NCI-H345 (cell line): ENCODE measurements around the gene SEC24C.
"Not testable (repeated sequence)": the region's sequence is repeated elsewhere in the genome, so short reads cannot be mapped to it uniquely, and the experiment has no call there.

Source experiments
- DNase-seq: peaks from one replicate; lab custom pipeline; 2025; lab: John Stamatoyannopoulos, UW

SEC24C gene, protein sequence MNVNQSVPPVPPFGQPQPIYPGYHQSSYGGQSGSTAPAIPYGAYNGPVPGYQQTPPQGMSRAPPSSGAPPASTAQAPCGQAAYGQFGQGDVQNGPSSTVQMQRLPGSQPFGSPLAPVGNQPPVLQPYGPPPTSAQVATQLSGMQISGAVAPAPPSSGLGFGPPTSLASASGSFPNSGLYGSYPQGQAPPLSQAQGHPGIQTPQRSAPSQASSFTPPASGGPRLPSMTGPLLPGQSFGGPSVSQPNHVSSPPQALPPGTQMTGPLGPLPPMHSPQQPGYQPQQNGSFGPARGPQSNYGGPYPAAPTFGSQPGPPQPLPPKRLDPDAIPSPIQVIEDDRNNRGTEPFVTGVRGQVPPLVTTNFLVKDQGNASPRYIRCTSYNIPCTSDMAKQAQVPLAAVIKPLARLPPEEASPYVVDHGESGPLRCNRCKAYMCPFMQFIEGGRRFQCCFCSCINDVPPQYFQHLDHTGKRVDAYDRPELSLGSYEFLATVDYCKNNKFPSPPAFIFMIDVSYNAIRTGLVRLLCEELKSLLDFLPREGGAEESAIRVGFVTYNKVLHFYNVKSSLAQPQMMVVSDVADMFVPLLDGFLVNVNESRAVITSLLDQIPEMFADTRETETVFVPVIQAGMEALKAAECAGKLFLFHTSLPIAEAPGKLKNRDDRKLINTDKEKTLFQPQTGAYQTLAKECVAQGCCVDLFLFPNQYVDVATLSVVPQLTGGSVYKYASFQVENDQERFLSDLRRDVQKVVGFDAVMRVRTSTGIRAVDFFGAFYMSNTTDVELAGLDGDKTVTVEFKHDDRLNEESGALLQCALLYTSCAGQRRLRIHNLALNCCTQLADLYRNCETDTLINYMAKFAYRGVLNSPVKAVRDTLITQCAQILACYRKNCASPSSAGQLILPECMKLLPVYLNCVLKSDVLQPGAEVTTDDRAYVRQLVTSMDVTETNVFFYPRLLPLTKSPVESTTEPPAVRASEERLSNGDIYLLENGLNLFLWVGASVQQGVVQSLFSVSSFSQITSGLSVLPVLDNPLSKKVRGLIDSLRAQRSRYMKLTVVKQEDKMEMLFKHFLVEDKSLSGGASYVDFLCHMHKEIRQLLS

DNA sequence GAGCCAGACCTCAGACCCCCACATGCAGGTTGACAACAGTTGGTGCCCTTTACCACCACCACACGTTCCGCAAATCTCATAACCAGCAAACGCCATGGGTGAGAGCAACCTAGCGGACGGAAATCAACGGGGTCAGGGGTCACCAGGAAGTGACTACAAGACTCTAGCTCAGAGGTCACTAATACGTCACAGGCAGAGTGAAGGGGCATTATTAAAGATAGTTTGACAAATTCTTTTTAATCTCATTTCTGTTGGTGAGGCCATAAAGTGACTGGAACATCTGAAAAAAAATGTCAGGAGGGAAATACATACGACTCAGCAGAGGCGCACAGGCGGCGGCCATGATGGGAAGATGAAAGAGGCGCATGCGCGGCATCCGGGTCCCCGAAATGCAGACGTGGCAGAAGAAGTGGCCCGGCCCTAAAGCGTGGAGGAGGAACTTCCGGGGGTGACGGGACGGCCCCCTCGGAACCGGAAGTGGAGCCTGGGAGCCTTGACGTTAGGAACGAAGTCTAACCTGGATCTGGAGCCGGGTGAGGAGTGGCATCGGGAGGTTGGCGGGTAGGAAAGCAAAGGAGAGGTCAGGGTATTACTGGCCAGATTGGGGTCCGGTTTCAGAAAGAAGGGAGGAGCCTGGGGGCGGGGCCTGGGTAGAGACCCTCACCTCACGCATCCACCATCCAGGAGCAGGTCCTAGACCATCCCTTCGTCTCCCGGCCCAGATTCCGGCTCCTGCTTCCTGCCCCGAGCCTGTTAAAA is at the start of gene SEC24C:
Gene SEC24C, plus strand, starts transcription at position 468 of the 759 bp plus-strand sequence. CDS start 2,461 bp downstream, outside the sequence.
- peak; percentile 93 for DNase-seq

DNA sequence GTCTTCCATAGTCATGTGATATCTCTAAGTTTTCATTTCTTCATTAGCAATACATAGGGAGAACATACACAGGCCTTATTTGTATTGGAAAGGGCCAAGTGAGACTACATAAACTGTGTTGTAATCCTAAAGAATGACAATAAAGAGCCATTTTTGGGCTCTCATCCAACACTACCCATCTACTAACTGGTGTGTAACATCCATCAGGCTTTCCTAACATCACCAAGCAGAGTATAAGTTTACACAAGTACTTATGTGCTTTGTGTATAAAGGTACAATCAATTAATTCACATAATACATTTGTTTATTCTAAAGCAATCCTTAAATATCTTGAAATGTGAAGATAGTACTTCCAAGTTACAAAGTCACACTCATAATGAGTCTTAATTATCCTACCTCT is 48.9 kb upstream of the SEC24C start:
- peak; percentile 7 for DNase-seq

DNA sequence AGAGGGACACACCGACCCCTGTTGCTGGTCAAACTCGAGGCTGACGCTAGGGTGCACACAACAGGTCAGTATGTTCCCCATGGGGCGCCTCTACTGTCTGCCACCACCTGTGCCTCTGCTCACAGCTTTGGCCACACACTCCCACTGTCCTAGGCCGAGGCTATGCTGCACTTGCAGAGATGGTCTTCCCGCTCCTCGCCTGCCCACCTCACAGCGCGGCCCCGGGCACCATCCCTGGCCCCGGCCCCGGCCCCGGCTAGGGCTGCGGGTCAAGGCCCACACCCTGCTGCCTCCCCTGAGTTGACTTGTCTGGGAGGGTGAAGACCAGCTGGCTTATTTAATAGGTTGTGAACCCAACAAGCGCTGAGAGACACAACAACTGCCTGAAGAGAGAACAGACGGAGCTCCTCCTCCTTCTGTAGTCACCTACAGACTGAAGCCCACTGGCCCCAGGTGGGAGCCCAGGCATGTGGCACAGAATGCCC is 46.5 kb upstream of the SEC24C start, which contains the start of gene AGAP5:
Gene AGAP5, minus strand, starts transcription at position 435 of the 485 bp plus-strand sequence. Its CDS starts 354 bp downstream, at position 81.
- DNase-seq = not testable (repeated sequence)

DNA sequence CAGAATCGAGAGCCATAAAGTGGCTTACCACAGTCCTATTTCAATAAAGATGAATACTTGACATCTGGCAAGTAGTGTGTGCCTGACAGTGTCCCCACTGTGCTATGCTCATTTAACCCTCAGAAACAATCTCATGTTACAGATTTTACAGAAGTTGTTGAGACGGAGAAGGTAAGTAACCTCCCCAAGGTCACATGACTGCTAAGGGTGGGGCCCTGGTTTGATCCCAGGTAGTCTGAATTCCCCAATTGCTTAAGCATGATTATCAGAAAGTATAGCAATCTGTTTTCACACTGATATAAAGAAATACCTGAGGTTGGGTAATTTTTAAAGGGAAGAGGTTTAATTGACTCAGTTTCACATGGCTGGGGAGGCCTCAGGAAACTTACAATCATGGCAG is 45.4 kb upstream of the SEC24C start:
- DNase-seq = not testable (repeated sequence)

DNA sequence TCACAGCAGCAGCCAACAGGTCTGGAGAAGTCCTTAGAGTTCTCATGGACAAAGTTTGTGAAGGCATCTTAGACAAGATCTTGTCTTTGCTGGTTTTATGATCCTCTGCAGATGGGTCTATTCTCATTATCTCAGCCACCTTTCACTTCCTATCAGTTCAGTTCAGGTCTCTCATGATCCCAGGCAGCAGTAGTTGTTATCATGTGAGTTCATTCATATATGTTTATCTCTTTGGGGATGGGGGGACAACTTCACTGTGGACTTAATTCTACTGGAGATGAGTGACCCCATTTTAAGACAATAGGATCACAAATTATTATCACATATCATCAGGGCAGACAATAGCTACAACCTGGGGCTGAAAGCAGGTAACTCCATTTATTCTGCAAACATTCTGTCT is 40.2 kb upstream of the SEC24C start:
- not testable (repeated sequence) for DNase-seq

DNA sequence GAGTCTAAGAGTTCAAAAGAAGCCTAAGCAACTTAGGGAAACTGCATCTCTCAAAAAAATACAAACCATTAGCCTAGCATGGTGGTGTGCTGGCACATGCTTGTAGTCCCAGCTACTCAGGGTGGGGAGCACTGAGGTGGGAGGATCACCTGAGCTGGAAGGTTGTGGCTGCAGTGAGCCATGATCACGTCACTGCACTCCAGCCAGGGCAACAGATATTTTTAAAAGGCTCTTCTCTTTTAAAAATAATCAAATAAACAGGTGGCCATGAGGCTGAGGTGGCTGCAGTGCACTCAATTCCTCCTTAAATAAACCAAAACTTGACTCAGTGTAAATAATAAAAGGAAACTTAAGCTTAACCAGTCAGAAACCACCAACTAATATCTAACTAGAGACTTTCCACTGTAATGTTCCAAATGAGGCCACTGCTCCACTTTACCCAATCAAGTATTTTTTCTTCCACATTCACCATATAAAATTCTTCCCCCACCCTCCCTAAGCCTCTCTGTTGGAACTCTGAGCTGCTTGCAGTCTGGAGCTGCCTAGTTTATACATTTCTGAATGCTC is 38.6 kb upstream of the SEC24C start:
- not testable (repeated sequence) for DNase-seq

DNA sequence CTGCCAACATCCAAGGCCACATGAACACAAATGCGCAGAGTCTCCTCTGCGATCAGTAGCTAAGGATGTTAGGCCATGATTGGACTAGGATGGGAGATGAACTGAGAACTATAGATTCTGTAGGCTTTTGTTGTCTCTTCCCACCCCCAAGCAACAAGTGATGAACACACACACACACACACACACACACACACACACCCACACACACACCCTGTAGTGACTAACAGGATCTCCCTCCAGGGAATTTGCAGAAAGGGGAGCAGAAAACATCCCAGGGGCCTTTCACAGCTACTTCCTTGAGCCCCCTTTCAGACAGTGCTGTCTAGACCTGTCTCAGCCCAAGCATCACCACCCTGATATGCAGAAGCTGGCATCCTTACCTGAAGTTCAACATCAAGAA is 37.7 kb upstream of the SEC24C start:
- DNase-seq = not testable (repeated sequence)

DNA sequence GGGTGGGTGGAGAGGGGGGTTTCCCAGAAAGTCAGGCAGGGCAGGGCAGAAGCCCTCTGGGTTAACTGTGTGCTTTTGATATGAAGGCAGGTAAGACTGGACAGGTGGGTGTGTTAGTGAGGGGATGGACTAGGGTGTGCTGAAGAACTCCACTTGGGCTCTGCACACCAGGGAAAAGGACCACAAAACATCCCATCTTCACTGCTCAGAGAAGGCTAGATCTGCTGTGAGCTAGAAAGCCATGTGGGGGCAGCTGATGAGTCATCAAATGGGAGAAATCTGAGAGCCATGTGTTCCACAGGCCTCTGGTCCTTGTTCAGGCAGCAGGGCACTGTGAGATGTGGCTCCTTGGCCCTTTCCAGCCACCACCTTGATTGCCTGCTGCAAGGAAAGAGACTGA is 36.5 kb upstream of the SEC24C start:
- not testable (repeated sequence) for DNase-seq

DNA sequence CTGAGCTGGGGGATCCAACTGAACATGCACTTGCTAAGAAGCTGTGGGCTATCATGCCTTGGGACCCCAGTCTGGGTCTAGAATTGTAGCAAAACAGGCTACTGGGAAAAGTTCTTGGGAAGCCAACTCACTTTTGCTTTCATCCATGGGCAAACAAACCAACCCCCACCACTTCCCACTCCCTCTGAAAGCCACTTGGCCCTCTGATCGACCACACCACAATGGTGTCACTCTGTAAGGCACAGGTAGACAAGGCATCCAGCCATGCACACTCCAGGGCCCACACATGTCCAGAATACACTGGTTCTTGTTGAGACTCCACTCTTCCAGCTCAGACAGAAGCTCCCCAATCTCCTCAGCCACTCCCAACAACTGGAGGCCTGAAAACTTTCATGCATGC is 36.0 kb upstream of the SEC24C start:
- not testable (repeated sequence) for DNase-seq

DNA sequence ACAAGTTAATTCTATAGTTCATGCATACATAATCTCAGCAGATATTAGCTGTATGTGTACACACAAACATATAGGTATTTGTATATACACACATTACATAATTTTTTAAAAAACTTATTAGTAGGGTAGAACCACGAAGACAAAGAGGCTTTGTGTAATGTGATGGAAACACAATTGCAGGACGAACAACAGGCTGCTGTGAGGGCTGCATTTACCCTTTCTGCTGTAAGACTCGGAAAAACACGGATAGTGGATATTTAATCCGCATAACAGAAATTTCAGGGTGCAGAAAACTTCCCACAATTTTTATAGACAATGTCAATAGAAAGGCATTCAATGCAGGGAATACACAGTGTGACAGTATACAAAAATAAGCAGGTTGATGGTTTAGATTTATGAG is 32.5 kb upstream of the SEC24C start:
- DNase-seq = not testable (repeated sequence)

DNA sequence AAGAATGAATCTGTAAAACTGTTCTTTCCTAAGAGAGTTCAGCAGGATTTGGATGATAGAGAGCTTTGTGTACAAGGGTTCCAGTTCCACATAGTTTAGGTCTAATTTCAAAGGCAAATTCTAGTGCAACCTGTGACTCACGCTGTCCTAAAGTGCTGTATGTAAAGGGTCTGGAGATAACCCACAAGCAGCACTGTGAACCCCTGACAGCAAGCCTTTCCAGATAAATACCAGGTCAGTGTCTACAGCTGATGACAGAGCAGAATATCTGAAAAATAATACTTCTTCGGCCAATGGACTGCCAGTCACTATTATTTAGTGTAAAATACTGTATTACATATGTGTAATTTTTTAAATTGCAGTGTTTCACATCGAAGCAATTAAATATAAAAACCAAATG is 30.3 kb upstream of the SEC24C start:
- DNase-seq = not testable (repeated sequence)

DNA sequence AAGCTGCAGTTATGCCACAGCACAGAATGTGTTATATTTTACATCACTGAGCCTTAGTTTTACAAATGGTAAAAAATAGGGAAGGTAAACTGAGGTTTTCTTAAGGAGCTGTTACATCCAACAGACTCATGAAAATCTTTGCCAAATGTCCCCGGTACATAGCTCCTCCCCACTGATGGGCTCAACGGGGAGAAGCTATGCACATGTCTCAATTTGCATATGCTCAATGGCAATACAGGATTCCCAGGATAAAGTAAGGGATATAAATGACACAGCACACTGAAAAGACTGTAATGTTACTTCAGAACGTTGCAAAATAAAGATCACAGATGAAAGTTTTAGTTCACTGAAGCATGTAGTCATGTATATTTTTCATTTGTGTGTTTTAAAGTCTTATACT is 29.7 kb upstream of the SEC24C start:
- DNase-seq = not testable (repeated sequence)

DNA sequence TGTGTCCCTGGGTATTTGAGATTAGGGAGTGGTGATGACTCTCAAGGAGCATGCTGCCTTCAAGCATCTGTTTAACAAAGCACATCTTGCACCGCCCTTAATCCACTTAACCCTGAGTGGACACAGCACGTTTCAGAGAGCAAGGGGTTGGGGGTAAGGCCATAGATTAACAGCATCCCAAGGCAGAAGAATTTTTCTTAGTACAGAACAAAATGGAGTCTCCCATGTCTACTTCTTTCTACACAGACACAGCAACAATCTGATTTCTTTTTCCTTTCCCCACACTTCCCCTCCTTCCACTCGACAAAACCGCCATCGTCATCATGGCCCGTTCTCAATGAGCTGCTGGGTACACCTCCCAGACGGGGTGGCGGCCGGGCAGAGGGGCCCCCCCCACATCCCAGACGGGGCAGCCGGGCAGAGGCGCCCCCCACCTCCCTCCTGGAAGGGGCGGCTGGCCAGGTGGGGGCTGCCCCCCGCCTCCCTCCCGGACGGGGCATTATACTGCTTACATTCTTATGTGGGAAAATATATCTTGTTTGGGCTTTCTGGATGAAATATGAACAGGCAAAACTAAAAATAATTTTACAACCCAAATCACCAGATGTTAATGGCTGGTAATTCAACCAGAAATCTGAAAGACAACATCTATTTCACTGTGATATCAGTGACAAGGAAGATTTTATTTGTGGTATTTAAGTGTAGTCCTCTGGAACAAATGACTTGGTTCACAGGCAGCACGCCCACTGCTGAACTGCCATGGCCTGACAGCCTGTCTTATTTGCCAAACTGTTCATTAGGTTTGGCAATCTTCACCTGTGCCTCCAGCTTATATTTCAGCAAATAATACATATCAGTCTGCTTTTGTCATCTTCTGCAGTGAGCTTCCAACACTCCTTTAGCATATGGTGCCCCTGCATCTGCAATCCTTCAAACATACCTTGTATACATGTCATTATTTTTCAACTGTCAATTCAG is 28.7 kb upstream of the SEC24C start:
- DNase-seq = not testable (repeated sequence)

DNA sequence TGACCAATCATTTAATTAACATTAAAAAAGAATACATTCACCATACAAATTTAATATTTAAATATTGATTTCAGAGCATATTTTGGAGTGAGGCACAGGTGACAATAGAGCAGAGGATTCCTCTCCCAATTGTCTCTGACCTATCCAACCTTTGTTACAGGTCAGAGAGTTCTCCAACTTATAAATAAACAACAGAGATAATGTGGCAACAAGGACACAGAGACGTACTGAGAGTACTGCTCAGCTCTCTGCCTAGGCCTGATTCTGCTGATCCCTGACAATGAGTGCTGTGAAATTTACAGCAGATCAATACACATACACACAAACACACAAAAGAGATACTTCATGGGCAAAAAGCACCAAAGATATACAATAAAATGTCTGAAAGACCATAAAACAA is 27.9 kb upstream of the SEC24C start:
- no peak for DNase-seq

DNA sequence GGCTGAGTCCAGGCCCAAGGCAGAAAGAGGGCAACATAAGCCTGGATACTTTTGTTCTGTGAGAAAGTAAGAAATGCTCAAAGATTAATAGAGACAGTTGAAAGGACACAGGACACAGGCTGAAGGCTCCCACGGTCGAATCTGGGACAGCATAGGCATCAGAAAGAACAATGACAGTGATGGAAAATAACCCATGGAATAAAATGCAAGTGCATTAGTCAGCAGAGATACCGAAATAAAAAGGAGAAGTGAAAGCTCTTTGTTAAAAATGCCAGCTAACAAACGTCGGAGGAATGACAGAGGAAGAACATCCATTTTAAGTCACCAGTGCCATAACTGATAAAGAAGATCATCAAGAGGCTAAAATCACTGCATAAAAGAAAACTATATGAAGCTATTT is 26.6 kb upstream of the SEC24C start:
- DNase-seq = no peak

DNA sequence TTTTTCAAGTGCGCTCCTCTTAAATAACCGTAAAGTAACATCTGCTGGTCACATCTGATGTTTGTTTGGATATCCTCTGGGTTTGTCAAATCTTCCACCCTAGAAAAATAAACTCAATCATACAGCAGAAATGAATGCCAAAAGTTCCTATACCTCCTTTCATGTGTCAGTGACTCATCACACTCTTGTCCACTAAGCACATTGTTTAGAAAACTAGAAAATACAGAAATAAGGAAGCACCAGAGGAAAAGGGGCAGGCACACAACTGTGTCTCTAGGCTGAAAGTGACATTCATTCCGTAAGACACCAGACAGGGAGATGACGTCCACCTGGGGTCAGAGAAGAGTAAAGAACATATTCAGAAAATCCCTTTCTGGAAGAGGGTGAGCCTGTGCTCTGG is 23.6 kb upstream of the SEC24C start:
- not testable (repeated sequence) for DNase-seq

DNA sequence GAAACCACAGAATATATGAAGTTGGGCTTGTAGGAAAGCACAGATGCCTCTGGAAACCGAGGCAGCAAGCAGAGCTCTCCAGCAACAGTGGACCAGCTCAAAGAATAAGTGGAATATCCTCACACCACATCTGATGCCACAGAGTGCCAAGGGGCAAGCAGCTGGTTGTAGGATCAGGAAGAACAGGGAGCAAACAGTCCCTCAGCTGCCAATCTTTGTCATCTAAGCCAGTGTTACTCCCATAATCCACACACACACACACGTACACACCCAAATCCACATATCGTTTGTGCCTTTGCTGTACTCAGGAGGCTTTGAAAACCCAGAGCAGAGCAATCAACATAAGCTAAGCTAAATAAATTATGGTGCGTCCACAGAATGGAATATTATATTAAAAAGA is 20.7 kb upstream of the SEC24C start:
- no peak for DNase-seq

DNA sequence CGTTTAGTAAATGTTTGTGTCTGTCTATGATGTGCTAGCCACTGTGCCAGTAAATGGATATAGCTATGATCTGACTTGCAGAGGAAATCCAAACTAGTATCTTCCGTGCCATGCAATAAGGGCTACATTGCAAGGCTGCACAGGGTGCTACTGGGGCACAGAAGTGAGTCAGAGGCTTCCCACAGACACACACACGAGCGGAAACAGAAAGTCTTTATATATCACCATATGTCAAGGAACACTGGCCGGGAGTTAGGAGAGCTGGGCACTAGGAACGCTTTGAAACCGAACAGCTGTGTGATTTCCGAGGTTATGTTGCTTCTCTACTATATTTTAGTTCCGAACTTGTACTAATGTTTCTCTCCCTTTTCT is 14.4 kb upstream of the SEC24C start:
- not testable (repeated sequence) for DNase-seq

DNA sequence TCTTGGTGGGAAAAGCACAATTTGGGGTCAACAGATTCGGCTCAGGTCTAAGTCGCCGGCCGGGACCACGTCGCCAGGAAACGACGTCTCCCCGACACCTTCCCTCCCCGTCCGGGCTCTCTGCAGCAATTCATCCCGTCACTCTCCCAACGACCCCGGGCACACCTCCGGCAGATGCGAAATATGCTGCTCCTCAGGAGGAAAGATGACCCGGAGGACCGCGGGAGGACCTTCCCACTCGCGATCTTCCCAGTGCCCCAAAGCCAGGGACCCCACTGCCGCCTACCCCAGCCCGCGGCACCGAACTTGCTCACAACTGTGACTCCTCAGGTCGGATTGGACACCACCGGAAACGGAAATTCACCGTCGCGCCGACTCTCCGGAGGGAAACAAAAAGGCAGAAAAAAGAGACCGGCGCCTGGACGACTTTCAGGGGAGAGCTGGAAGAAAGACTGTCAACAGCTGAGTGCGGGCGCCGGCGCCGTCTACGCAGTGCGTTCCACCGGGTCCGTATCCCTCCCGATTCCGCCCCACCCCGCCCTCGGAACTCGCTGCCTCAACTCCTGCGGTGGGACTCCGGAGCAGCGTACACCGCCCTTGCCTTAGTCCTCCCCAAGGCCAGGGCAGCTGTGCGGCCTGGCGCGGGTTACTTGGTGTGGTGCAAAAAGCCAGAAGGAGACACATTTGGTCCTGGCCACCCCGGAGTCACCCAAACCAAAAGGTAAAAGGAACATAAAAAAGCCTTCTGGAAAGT is 13.8 kb upstream of the SEC24C start:
- peak; percentile 84 for DNase-seq
